Measurements from ENCODE around the gene SUMO4.

SUMO4 gene

DNA sequence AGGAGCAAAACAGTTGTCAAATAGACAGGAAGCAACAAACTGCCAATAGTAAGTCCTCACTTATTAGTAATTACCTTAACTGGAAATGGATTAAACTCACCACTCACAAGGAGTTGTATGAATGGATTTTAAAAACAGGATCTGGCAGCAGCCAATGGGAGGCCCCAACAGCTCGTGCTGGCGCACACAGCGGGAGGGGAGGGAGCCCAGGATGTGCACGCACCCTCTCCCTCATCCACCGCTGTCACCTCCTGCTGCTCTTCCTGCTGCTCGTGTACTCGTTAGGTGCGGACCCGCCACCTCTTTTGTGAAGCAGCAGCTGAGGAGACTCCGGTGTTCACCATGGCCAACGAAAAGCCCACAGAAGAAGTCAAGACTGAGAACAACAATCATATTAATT, at the start of gene SUMO4:
SUMO4 (plus strand) TSS at position 213 of the 400 bp plus-strand sequence; CDS start at position 343, 130 bp downstream.
- no peak for DNase-seq

DNA sequence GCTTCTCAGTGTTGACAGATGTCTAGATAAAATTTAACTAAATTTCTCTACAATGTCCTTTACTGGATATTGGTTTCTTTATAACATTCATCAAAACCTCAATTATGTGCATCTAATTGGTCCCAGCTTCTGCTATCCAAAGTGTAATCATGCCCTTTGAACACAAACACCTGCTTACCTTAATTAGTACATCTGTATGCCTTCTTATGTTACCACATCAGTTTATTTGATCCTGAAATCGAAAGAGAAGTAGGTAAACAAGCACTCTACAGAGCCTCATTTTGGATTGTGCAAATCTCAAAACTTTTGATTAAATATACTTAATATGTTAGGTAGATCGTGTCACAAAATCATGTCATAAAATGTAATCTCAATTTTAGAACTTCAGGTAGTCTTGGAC, 46.1 kb upstream of the SUMO4 start:
- no peak for DNase-seq

DNA sequence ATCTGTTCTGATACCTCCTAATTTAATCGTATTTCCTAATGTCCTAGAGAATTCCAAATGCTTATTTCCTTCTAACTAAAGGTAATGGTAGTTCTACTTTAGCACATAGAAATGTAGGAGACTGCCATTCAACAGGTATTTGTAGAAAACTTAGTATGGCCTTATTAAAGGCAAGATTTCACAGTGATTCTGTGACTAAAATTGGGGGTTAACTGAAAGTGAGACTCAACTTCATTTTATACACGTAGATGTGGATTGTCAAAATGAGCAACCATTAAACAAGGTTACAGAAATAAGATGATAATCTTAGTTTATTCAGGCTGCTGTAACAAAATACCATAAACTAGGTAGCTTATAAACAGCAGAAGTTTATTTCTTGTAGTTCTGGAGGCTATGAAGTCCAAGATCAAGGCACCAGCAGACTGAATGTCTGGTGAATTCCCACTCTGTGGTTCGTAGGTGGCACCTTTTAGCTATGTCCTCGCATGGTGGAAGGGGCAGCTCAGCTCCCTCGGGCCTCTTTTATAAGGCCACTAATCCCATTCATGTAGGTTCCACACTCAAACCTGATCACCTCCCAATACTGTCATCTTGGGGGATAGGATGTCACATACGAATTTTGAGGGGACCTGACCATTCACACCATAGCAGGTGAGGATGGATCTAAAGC, 43.8 kb upstream of the SUMO4 start:
- no peak for DNase-seq

DNA sequence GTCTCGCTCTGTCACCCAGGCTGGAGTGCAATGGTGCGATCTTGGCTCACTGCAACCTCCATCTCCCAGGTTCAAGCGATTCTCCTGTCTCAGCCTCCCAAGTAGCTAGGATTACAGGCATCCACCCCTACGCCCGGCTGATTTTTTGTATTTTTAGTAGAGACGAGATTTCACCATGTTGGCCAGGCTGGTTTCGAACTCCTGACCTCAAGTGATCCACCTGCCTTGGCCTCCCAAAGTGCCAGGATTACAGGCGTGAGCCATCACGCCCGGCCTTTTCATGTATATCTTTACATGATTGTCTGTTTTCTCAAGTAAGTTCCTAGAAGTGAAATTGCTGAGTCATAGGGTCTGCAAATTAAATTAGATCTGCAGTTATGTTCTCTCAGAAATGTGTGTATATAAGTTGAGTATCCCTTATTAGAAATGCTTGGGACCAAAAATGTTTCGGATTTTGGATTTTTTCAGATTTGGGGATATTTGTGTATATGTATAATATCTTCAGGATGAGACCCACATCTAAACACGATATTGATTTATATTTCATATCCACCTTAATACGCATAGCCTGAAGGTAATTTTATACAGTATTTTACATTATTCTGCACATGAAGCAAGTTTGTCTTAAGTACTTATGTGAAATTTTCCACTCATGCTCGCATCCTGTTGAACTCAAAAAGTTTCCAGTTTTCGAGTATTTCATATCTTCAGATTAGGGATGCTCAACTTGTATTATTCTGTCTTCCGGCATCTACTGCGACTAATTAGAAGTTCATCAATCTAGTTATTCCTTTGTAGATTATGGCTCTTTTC, 42.1 kb upstream of the SUMO4 start:
- DNase-seq = no peak

DNA sequence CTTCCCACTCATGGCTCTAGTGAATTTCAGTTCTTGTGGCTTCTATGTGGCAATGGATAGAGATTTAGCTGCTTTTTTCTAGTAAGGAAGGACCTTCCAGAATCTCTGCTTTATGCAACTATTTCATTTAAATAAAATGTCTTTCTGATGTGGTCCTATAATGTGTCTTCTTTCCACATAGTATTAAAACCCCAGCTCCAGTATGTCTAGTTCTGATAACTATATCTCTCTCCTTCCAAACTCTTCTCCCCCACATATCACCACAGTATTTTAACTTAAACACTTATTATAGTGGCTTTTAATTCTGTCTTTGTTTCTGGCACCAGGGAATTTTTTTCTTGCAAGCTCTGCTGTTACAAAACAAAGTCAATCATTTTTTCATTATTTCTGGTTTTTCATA, 40.6 kb upstream of the SUMO4 start:
- no peak for DNase-seq

DNA sequence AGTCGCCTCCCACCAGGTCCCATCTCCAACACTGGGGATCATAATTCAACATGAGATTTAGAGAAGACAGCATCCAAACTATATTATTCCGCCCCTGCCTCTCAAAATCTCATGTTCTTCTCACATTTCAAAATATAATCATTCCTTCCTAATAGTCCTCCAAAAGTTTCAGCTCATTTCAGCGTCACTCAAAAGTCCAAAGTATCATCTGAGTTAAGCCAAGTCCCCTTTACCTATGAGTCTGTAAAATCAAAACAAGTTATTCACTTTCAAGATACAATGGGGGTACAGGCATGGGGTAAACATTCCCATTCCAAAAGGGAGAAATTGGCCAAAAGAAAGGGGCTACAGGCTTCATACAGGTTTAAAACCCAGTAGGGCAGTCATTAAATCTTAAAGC, 39.5 kb upstream of the SUMO4 start:
- no peak for DNase-seq

DNA sequence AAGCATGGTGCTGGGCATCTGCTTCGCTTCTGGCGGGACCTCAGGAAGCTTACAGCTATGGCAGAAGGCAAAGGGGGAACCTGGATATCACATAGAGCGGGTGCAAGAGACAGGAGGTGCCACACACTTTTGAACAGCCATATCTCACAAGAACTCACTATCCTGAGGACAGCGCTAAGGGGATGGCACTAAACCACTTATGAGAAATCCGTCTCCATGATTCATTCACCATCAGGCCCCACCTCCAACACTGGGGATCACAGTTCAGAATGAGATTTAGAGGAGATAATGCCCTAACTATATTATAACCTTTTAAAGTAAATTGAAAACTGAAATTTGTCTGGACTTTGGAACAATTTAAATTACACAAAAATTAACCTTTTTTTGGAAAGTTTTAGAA, 37.8 kb upstream of the SUMO4 start:
- DNase-seq = no peak

DNA sequence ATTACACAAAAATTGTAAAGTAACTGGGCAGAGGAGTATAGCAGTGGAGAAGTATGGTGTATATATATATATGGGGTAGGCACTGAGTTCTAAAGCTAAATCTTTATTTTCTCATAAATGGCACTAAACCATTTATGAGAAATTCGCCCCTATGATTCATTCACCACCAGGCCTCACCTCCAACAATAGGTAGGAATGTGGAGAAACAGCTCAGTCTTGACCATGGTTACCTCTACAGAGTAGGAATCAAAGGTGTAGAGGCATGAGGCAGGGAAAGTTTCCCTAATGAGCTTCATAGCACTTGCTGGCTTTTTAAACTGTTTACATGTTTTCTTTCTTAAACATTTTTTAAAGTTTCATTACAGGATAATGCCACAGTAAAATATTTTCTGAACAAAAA, 36.9 kb upstream of the SUMO4 start:
- no peak for DNase-seq

DNA sequence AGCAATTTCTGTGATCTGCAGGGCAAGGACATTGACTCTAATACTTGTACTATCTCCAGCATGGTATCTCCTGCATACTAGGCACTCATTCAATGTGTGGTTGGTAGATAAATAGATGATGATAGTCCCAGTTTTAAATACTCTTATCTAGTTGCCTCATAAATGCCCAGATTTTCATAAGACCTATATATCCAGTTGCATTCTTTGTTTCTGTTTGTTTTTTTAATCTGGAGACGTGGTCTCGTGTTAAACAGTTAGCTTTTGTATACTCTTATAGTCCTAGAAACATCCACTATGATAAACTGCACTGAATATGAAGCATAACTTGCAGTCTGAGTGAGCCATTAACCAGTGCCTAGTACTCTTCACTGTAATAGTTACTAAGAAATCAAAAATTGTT, 35.5 kb upstream of the SUMO4 start:
- no peak for DNase-seq

DNA sequence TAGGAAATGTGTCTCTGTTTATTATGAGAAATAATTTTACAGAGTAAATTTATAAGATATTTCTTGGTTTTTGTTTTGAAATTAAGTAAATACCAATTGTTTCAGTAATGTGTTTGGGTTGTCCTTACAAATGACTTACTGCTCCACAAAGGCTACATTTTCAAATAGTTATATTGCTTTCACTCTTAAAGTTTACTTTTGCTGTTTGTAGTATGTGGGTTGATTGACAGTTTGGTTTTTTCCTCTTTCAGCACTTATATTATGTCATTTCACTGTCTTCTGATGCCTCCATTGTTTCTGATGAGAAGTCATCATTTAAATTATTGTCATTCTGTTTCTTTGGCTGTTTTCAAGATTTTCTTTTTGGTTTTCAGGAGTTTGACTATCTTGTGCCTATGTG, 34.9 kb upstream of the SUMO4 start:
- DNase-seq = no peak

DNA sequence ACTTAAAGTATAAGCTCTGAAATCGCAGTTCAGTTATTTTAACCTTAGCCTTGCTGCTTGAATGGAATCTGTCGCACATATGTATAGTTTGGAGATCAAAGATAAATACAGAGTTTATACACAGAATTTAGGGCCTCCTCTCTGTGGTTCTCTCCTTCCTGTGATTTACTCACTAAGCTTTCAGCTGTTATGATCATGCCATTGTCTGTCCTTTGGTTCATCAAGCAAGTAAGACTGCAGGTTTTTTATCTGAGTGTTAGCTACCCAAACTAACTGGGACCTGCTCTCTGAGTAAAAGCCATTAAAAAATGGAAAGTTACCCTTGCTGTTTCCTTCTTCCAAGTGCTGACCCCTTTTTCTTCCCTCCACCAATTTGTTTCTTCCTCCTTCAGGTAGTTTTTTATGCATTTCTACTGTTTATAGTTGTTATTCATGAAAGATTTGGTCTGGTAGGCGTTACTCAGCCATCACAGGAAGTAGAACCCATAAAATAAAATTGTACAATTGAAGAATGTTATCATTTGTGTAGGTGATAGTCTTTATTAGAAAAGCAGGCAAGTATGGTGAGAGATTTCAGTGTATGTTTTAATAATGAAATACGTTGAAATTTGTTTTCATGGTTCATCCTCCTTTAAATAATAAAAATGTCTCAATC, 33.7 kb upstream of the SUMO4 start:
- DNase-seq = no peak

DNA sequence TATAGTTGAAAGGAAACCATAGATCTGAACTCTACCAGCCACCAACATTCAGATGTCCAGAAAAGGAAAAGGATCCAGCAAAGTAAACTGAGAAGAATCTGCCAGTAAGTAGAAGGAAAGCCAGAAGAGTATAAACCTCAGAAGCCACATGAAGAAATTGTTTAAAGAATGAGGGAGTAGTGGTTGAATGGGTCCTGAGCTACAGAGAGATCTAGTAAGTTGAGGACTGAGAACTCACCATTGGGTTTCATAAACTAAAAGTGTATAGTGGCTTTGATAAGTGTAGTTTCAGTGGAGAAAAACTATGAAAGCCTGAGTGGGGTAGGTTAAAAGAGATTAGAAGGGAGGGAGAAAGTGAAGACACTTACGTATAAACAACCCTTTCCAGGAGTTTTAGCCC, 32.0 kb upstream of the SUMO4 start:
- DNase-seq = no peak

DNA sequence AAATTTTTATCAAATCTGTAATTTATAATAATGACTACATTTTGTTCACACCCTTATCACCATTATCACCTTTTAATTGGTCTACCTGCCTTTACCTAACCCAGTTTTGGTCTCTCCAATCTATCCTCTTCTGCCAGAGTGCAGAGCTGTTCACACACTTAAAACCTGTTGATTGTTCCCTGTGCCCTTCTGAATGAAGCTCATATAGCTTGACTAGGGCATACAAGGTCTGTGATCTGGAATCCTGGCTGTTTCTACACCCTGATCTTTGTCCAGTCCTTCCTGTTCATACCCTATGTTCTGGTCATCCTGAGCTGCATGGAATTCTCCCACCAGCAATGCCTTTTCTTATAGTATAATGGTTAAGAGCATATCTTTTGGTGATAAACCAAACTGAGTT, 28.9 kb upstream of the SUMO4 start:
- DNase-seq = no peak

DNA sequence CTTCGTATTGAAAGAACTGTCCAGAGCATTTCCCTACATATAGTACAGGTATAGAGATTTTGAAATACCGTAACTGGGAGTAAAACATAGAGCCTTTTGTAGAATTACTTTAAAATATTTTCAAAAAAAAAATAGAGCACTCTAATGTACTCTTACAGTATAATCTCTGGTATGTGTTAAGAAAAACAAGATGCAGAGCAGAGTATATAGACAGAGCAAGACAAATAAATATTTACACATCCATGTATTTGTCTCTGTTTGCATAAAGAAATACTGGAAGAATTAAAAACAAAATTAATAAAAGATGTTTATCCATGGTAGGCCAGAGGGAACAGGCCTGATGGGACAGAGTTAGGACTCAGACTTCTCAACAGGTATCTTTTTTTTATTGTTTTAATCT, 28.0 kb upstream of the SUMO4 start:
- no peak for DNase-seq

DNA sequence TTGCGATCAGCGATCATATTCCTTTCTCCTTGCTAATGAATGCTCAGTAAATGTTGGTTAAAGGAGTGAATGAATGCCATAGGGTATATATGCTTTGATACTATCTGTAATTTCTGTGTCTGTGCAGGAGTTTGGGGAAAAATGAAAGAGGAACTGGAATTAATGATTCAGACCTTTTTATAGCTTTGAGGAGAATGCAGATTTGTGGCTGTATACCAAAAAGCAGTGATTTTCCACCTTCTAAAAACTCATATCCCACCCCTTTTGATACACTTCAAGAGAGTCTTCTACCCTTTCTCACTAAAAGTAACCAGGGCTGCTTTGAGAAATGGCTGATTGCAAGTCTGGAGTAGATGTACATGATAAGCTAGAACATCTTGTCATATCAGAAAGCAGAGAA, 26.6 kb upstream of the SUMO4 start:
- no peak for DNase-seq

DNA sequence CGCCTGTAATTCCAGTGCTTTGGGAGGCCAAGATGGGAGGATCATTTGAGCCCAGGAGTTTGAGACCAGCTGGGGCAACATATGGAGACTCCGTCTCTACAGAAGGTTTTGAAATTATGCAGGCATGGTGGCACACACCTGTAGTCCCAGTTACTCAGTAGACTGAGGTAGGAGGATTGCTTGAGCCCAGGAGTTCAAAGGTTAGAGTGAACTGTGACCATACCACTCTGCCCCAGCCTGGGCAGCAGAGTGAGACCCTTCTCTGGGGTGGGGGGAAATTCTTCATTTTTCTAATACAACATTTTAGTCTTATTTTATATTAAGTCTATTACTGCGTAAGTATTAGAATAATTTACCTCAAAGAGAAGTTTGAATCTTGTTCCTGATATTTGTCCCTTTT, 20.1 kb upstream of the SUMO4 start:
- no peak for DNase-seq

DNA sequence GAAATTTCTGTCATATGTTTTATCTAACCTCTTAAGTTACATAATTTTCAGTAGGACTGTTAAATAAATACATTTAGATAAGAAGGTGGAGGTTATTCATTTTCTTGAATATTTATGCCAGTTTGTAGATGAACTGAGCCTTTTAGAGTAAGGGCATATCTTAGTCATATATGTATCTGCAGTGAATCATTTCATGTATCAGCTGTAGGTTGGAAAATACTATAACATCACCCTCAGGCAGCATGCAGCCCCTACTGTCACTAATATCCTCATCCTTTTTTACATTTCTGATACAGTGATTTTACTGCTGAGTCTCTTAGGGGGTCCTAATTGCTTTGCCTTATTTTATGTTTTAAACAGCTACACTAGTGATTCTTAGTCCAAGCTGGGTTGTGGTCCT, 19.5 kb upstream of the SUMO4 start:
- no peak for DNase-seq

DNA sequence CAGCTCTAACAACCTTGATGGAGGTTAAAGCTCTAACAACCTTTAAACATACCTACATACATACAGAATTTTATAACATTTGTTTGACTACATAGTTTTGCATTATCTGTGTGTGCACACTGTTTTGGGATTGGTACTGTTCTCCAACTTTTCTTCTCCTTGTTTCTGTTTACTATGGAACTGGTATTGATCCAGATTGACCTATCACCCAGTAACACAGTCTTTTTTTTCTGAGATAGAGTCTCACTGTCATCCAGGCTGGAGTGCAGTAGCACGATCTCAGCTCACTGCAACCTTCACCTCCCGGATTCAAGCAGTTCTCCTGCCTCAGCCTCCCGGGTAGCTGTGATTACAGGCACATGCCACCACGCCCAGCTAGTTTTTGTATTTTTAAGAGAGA, 16.7 kb upstream of the SUMO4 start:
- DNase-seq = no peak

DNA sequence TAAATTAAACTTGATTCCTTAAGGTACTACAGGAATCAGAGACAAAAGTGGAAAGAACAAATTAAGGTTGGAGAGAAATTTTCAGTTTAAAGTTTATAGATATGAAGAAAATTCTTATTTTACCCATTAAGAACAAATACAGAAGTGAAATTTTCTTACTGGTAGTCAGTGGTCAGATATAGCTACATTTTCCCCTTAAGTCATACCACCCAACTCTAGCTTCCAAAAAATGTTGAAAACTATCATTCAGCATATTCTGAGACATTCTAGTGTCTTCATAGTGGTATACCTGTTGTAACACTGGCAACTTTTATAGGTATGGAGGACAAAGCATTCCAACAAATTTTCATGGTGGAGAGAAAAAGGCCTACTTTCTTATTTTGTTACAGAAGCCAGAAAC, 15.6 kb upstream of the SUMO4 start:
- DNase-seq = no peak

DNA sequence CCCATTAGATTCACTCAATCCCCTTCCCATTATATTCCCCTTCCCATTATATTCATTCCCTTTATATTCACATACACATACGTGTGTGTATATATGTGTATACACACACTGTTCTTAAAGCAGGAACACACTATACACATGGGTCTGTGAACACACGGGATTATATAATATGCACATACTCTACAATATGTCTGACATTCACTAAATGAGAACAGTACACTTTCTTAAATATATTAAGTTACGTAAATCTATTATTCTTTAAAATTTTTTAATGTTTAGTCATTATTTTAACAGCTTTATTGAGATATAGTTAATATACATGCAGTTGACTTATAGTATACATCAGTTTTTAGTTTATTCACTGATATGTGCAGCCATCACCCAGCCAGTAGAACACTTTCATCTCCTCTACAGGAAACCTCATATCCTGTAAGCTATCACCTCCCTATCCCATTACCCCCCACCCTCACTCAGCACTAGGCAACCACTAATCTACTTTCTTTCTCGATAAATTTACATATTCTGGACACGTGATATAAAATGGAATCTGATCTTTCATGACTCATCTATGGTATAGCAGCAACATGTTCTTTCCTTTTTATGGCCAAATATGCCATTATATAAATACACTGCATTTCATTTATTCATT, 13.9 kb upstream of the SUMO4 start:
- DNase-seq = no peak

DNA sequence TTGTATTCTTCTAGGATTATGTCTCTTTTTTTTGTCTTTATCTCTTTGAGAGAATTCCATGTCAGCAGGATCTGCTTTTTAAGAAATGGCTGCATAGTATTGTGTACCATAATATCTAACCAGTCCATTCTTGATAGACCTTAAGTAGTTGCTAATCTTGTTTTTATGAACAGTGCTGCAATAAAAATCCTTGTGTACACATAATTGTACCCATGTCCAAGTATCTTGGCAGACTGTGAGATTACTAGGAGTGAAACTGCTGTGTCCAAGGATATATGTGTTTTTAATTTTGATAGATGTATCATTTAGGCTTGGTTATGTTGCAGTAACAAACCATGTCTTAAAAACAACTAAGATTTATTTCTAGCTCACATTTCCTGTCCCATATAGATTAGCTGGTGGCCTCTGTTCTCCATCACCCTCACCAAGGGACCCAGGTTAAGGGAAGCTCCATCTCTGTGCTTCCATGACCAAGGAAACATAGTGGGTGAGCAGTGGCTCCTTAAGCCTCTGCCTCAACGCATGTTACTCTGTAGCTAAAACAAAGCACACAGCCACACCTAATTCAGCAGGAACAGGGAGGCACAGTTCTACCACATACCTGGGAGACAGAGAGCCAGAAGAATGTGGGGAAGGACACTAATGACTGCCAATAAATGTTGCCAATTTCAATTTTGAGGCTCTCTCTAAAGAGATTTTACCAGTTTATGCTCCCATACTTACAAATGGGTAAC, 12.1 kb upstream of the SUMO4 start:
- DNase-seq = no peak

DNA sequence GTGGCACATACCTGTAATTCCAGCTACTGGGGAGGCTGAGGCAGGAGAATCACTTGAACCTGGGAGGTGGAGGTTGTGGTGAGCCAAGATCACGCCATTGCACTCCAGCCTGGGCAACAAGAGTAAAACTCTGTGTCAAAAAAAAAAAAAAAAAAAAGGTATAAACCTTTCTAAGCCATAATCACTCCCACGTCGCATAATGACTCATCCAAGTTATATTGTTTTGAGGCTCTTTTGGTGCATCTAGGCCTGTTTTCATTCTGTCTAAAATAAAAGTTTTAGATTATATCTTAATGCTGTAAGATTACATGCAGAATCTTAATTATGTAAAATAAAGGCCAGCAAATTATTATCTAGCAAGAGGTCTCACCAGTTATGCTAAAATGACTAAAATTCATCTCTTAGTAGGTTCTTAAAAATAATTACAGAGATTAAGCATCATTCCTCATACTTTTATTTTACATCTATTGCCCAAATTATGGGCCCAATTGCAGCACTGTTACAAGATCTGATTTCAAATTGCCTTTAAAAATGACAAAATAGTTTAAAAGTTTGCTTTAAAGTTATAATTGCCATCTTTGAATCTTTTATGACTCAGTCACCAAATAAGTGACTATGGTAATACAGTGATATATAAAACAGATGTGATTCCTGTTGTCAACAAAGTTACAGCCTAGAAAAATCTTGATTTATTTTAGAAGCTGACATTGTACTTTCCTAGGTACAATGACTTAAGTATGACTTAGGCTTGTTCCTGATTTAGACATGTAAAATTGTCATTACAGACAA, 10.4 kb upstream of the SUMO4 start:
- no peak for DNase-seq
